GM18951 (cell line): Measurements from ENCODE around the gene MREG.

Source experiments
- POLR2A ChIP-seq: IDR thresholded peaks from 4 replicates; pipeline ENCODE4 v1.6.1; 2011; ENCODE audit warnings: mild to moderate bottlenecking; ENCODE audit not compliant: insufficient read length, insufficient read depth; ENCODE audit errors: extremely low read depth
- in situ Hi-C: fragments of 300-500 bp; cut with MboI; formaldehyde crosslinking; loops from one replicate; pipeline ENCODE4 v1.12.0; 2022; ENCODE audit warnings: low sequenced_read_pairs, mixed read lengths, inconsistent platforms; ENCODE audit not compliant: unreplicated experiment

MREG gene

DNA sequence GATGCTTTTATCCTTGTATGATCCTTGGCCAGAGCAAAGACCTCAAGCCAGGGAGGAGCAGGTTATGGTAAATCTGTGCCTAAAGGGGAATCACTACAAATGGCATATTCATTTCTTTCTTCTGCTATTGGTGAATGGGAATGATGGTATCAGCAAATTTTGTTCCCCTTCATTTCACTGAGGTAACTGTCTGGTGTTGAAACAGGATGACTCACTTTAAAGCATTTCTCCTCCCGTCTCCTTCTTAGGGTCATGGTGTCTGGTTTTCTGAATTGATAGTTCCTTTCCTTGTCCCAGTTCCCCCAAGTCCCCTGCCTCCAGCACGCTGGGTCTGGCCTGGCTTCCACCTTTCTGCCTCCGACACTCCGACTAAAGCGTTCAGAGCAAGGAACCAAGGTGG is 109.2 kb downstream of the MREG start:
- no peak for TF ChIP-seq POLR2A
- in situ Hi-C loops: no loop called here

DNA sequence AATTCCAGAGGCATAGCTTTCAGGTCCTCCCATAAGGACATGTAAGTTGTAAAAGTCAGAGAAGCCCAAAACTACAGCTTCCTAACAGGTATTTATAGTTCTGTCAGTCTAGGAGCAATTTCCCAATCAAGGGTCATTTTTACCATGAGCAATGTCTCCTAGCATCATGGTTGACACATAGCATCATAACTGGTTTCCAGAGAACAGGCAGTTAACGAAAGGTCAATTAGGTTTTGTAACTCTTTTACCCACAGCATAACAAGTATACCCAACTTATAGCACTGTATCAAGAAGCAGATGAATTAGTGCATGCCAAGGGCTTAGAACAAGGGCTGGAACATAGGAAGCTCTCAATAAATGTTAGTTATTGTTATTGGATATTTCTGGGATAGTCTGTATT is 110.1 kb downstream of the MREG start:
- in situ Hi-C loops: no loop called here
- no peak for TF ChIP-seq POLR2A

GRCh38 chr2:215901796-215902195 is 111.6 kb downstream of the MREG start:
- no peak for TF ChIP-seq POLR2A
- in situ Hi-C loops: no loop called here

- no peak for TF ChIP-seq POLR2A
- in situ Hi-C loops: no loop called here
These were observed 112.5 kb downstream of the MREG start for GRCh38 chr2:215900843-215901242.

- no peak for TF ChIP-seq POLR2A
- in situ Hi-C loops: no loop called here
These were observed 113.1 kb downstream of the MREG start for GRCh38 chr2:215900203-215900611.

DNA sequence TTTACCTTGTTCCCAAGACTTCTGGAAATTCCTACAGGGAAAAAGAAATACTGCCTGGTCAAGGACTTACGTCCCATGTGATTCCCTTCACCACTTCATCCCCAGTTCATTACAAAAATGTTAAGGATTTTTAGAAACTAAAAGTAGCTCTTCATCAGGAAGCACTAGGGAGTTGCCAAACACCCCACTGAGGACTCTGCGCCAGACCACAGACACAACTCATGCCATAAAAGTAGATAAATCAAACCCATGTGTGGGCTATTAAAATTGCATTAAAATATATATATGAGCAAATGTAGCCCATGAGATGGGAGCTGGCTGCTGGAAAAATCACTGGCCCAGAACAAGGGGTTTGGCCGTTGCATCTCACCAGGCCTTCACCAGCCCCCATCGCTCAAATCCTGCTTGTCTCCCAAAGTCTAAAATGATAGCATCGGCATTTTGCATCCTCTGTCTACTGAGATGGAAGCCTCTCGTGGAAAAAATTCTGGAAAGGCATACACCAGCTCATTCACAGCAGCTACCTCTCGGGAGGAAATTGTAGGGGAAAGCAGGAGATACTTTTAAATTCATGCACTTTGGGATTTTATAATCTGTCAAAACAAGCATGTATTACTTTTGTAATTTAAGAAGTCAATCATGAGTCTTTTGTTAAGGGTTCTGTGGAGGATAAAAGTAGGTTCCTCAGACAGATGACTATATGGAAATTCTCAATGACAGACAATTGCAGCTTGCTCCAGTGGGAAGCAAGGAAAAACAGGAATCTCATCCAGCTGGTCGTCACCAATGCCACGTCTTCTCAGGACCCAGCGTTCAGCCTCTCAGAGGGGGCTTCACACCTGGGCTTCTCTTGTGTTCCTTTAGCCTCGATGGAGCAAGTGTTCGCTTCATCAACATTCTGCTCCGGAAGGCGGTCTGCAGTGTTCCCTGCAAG is 113.9 kb downstream of the MREG start:
- no peak for TF ChIP-seq POLR2A
- in situ Hi-C loops: no loop called here

DNA sequence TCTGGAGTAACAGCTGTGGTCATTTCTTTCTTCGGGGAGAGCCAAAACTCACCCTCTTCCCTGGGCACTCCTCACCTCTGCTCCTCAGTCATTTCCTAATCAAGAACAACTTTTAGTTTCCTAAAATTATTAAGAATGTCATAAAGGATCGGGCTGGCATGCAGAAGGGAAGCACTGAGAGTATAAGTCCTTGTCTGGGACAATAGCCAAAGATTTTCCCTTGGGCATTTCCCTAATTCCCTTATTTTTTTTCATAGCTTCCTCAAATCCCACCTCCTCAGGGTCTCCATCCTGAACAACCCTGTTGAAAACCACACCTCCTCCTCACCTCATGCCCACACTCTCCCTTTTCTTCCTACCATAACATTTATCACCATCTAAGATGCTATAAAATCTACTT is 115.0 kb downstream of the MREG start:
- in situ Hi-C loops: no loop called here
- TF ChIP-seq POLR2A: no peak

DNA sequence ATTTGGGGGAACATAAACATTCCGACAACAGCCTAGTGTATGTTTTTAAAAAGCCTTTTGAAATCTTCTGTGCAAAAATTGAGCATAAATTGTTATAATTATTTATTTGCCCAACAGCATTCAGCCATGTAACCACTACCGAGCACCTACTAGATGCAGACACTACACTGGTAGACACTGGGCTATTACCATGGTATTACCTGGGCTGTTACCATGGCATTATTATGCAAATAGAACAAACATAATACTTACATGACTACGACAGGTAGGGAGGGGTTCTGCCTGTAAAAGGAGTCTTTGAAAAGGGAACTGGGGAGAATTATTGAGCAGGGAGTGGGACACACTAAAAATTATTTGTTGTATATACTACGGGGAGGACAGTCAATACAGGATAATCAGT is 116.4 kb downstream of the MREG start:
- no peak for TF ChIP-seq POLR2A
- in situ Hi-C loops: no loop called here

GRCh38 chr2:215895330-215895729 is 118.0 kb downstream of the MREG start:
- no peak for TF ChIP-seq POLR2A
- in situ Hi-C loops: no loop called here
